Liver (tissue), 9 donors: ENCODE data around the gene ZYX. TPM values are rescaled to one million over a fixed set of nuclear protein-coding genes. Genes with fewer than 3 reads are reported as not detected.

ENCODE experiments used
- DNase-seq: peaks from one replicate; pipeline ENCODE4 v3.0.0-alpha.2; 2017; ENCODE audit warnings: low spot score
- H3K27ac ChIP-seq, 2 donors: one replicate each; pipeline ENCODE4 v1.7.0; 2013; ENCODE audit warnings: inconsistent platforms in 2 of 2, low read length in 2 of 2, control low read depth in 1 of 2, low read depth in 1 of 2, mild to moderate bottlenecking in 1 of 2
- H3K27me3 ChIP-seq, 4 donors: one replicate each; pipeline versions ENCODE4 v1.6.1 to v1.7.0; 2013; ENCODE audit warnings: low read length in 3 of 4, inconsistent platforms in 1 of 4, mild to moderate bottlenecking in 1 of 4, moderate library complexity in 1 of 4; ENCODE audit not compliant: control insufficient read depth in 4 of 4, insufficient read depth in 4 of 4
- H3K36me3 ChIP-seq, 4 donors: one replicate each; pipeline versions ENCODE4 v1.6.1 to v1.7.0; 2013; ENCODE audit warnings: low read length in 3 of 4, mild to moderate bottlenecking in 3 of 4, low read depth in 1 of 4, moderate library complexity in 1 of 4; ENCODE audit not compliant: control insufficient read depth in 4 of 4, insufficient read depth in 3 of 4
- H3K4me1 ChIP-seq, 4 donors: one replicate each; pipeline versions ENCODE4 v1.6.1 to v1.7.0; 2013; ENCODE audit warnings: low read length in 3 of 4, mild to moderate bottlenecking in 3 of 4, moderate library complexity in 1 of 4; ENCODE audit not compliant: control insufficient read depth in 4 of 4, insufficient read depth in 4 of 4
- H3K4me3 ChIP-seq, 3 donors: one replicate each; pipeline versions ENCODE4 v1.6.1 to v1.7.0; 2013; ENCODE audit warnings: low read length in 3 of 3, control low read depth in 1 of 3, low read depth in 1 of 3, mild to moderate bottlenecking in 1 of 3
- H3K9ac ChIP-seq, 2 donors: one replicate each; pipeline ENCODE4 v1.7.0; 2013; ENCODE audit warnings: low read length in 2 of 2, mild to moderate bottlenecking in 2 of 2, moderate library complexity in 2 of 2, control low read depth in 1 of 2, low read depth in 1 of 2
- H3K9me3 ChIP-seq, 4 donors: one replicate each; pipeline versions ENCODE4 v1.6.1 to v1.7.0; 2013; ENCODE audit warnings: low read length in 3 of 4; ENCODE audit not compliant: control insufficient read depth in 4 of 4
- ATF3 ChIP-seq: IDR thresholded peaks from 2 replicates; pipeline ENCODE4 v1.6.1; 2016; ENCODE audit warnings: antibody characterized with exemption
- CTCF ChIP-seq: fragments of 150-350 bp; IDR thresholded peaks from 2 replicates; pipeline ENCODE4 v1.5.1; 2017; ENCODE audit warnings: improper control_type of control experiment, low read depth, low read length; ENCODE audit not compliant: missing input control
- EGR1 ChIP-seq, 2 donors: IDR thresholded peaks; 2 replicates each; pipeline ENCODE4 v1.6.1; 2016 to 2018; ENCODE audit warnings: antibody characterized with exemption in 2 of 2, low read depth in 2 of 2
- FOXA1 ChIP-seq: IDR thresholded peaks from 2 replicates; pipeline ENCODE4 v1.6.1; 2016; ENCODE audit warnings: antibody characterized with exemption
- FOXA2 ChIP-seq: IDR thresholded peaks from 2 replicates; pipeline ENCODE4 v1.6.1; 2016; ENCODE audit warnings: antibody characterized with exemption
- HNF4A ChIP-seq, 2 donors: conservative IDR thresholded peaks; 2 replicates each; pipeline ENCODE4 v1.6.1; 2016; ENCODE audit warnings: antibody characterized with exemption in 2 of 2, mild to moderate bottlenecking in 2 of 2
- HNF4G ChIP-seq: IDR thresholded peaks from 2 replicates; pipeline ENCODE4 v1.6.1; 2016; ENCODE audit warnings: antibody characterized with exemption
- JUND ChIP-seq, 2 donors: IDR thresholded peaks; 2 replicates each; pipeline ENCODE4 v1.6.1; 2016; ENCODE audit warnings: antibody characterized with exemption in 2 of 2
- MAX ChIP-seq: IDR thresholded peaks from 2 replicates; pipeline ENCODE4 v1.6.1; 2016; ENCODE audit warnings: antibody characterized with exemption
- NR2F2 ChIP-seq: IDR thresholded peaks from 2 replicates; pipeline ENCODE4 v1.6.1; 2016; ENCODE audit warnings: antibody characterized with exemption
- RAD21 ChIP-seq, 2 donors: IDR thresholded peaks; 2 replicates each; pipeline ENCODE4 v1.6.1; 2016; ENCODE audit warnings: antibody characterized with exemption in 2 of 2, mild to moderate bottlenecking in 2 of 2
- REST ChIP-seq: IDR thresholded peaks from 2 replicates; pipeline ENCODE4 v1.6.1; 2016; ENCODE audit warnings: antibody characterized with exemption, mild to moderate bottlenecking
- RXRA ChIP-seq, 2 donors: IDR thresholded peaks; 2 replicates each; pipeline ENCODE4 v1.6.1; 2017 to 2018; ENCODE audit warnings: antibody characterized with exemption in 2 of 2, mild to moderate bottlenecking in 1 of 2
- SP1 ChIP-seq: IDR thresholded peaks from 2 replicates; pipeline ENCODE4 v1.6.1; 2018; ENCODE audit warnings: antibody characterized with exemption, mild to moderate bottlenecking
- TAF1 ChIP-seq: conservative IDR thresholded peaks from 2 replicates; pipeline ENCODE4 v1.6.1; 2016; ENCODE audit warnings: antibody characterized with exemption, mild to moderate bottlenecking
- YY1 ChIP-seq: IDR thresholded peaks from 2 replicates; pipeline ENCODE4 v1.6.1; 2016; ENCODE audit warnings: antibody characterized with exemption, mild to moderate bottlenecking
- ZBTB33 ChIP-seq: IDR thresholded peaks from 2 replicates; pipeline ENCODE4 v1.6.1; 2016; ENCODE audit warnings: antibody characterized with exemption
- WGBS: extraction: QIAGEN DNeasy Blood & Tissue Kit; methylation state at CpG from one replicate; pipeline ENCODE4 v1.1.7; 2013; 5-methylcytosine and 5-hydroxymethylcytosine counted together
- polyA plus RNA-seq, 2 donors: library from polyadenylated mRNA; stranded (reverse) in 1 of 2; unstranded in 1 of 2; fragments of 200-250 nt in 1 of 2; fragments of >200 nt in 1 of 2; fragmentation: Nextera tagmentation in 1 of 2; extraction: Ambion mirVana in 1 of 2; gene quantifications; one replicate each; pipeline versions ENCODE4 v1.2.1 to v1.2.3, GENCODE V29; 2013 to 2015
- total RNA-seq, 2 donors: library from RNA; depleted of rRNA; stranded (reverse); fragments of >200 nt; gene quantifications; one replicate each; pipeline ENCODE4 v1.2.3, GENCODE V29; 2014
- donor health status: healthy.
- donor health status: healthy.
- donor health status: healthy.
- donor health status: healthy.
- donor health status: healthy.

Gene ZYX
- total and polyA plus RNA-seq, 4 donors = 15.4 to 49.7 (median 16.5) TPM

- Histone ChIP-seq H3K4me3 (no peak overlapping the region), H3K4me1 (peaks cover 8 to 42% (median 34%) of the 10 kb centered on the region in 4 donors), H3K9me3 (no peaks in the 10 kb centered on the region), H3K9ac (peak overlapping the region in 1 of 2 donors; percentile 24), H3K27ac (peak overlapping the region; percentile 38 to 60), H3K27me3 (no peaks in the 10 kb centered on the region), H3K36me3 (no peaks in the 10 kb centered on the region)
- DNase-seq = no peak
- 42% methylated on average over 3 of the region's 3 CpGs for WGBS
- TF ChIP-seq TAF1 = no peak
- TF ChIP-seq SP1 = peak; percentile 69
- TF ChIP-seq RAD21 (IDR thresholded peaks at IDR 0.05) = peak in 1 of 2 donors; percentile 28
- no peak for TF ChIP-seq FOXA1
- TF ChIP-seq RXRA (IDR thresholded peaks at IDR 0.05) = peak; percentile 73
- no peak for TF ChIP-seq NR2F2
- no peak for TF ChIP-seq ZBTB33
- TF ChIP-seq YY1 = peak; percentile 43
- no peak for TF ChIP-seq HNF4G
- TF ChIP-seq MAX = peak; percentile 51
- peak; percentile 48 for TF ChIP-seq HNF4A (conservative IDR thresholded peaks at IDR 0.05)
- TF ChIP-seq FOXA2 = peak; percentile 38
- no peak for TF ChIP-seq ATF3
- TF ChIP-seq JUND (IDR thresholded peaks at IDR 0.05) = peak in 1 of 2 donors; percentile 50
- TF ChIP-seq REST = no peak
- TF ChIP-seq EGR1 (IDR thresholded peaks at IDR 0.05; ENCODE audit: low read depth in 2 of 2) = no peak
These were observed 55.3 kb downstream of the ZYX start for GRCh38 chr7:143436325-143436946.

- Histone ChIP-seq H3K36me3 (no peaks in the 10 kb centered on the region), H3K4me3 (peak overlapping the region in 1 of 3 donors; percentile 5), H3K4me1 (peaks cover 8 to 42% (median 34%) of the 10 kb centered on the region in 4 donors), H3K9me3 (no peaks in the 10 kb centered on the region), H3K27ac (no peak overlapping the region), H3K27me3 (no peaks in the 10 kb centered on the region), H3K9ac (no peak overlapping the region)
- WGBS = 45% methylated on average over 4 of the region's 4 CpGs
- no peak for DNase-seq
- TF ChIP-seq ATF3 (no peak), FOXA2 (no peak), ZBTB33 (no peak), CTCF (no peak), JUND (IDR thresholded peaks at IDR 0.05) (no peak), EGR1 (IDR thresholded peaks at IDR 0.05; ENCODE audit: low read depth in 2 of 2) (no peak), YY1 (no peak), MAX (no peak)
These were observed 56.4 kb downstream of the ZYX start for GRCh38 chr7:143437578-143437977.
